Stimulated activated CD4-positive, alpha-beta T cell treated with anti-CD3 and anti-CD28 coated beads, Interleukin-4, amount 100 ng/mL, for 1 hour (primary cell): ENCODE data around the gene RHEB.
A peak's percentile ranks its signal among the peaks of the same experiment; 100 is the strongest.

Experiments used
- DNase-seq: peaks from one replicate; pipeline ENCODE4 v3.0.0-alpha.2; 2020

Gene RHEB

DNA sequence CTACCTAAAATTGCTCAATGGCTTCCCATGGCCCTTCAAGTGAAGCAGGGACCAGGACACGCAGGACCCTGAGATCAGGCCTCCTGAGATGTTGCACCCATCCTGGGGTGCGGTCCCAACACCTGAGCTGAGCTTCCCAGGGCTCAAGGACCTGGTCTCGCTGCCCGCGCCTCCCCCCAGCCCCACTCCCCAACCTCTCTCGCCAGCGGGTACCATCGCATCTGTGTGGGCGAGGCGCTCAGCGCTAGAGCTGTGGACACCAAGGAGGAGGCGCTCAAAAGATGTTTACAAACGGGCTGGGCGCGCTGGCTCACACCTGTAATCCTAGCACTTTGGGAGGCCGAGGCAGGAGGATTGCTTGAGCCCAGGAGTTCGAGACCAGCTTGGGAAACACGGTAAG is 72.4 kb downstream of the RHEB start:
- DNase-seq, result no peak

- no peak for DNase-seq
These were observed 73.3 kb downstream of the RHEB start for GRCh38 chr7:151446412-151446811.

GRCh38 chr7:151444632-151445031 is 75.1 kb downstream of the RHEB start:
- DNase-seq, result no peak

- DNase-seq, result no peak
These were observed 76.8 kb downstream of the RHEB start for GRCh38 chr7:151442776-151443496.

DNA sequence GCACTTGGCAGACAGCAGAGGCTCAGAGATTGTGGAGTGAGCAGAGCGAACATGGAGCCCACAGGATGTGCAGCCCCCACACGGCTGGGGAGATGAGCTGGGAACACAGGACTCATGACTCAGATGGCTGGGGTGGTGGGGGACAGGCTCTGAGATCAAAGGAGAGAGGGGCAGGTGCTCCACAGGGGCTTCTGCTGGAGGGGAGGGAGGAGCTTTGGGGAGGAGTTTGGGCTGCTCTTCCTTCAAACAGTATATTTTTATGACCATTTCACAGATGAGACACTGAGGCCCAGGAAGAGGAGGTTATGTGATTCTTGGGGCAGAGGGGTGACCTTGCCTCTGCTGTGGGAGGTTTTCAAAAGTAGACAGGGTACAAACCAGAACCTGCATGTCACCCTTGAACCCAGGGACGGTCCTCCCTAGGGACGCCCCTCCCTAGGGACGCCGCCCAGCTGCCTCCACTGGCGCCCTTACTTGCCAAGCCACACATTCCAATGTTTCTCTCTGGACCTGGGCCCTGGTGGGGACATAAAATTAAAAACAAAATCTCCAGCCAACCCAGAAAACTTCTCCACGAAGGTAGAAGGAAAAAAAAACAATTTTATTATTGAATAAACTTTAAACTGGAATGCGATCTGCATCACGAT is 78.8 kb downstream of the RHEB start:
- DNase-seq, result no peak

- DNase-seq, result peak; percentile 27
These were observed 79.6 kb downstream of the RHEB start, which contains the start of gene CRYGN for GRCh38 chr7:151439855-151440798. Gene CRYGN, minus strand, starts transcription at chr7:151440141. Its CDS starts 224 bp downstream, at chr7:151439917.

GRCh38 chr7:151438864-151439601 is 80.7 kb downstream of the RHEB start:
- DNase-seq, result no peak

GRCh38 chr7:151437866-151438516 is 81.7 kb downstream of the RHEB start:
- no peak for DNase-seq

GRCh38 chr7:151437159-151437553 is 82.5 kb downstream of the RHEB start:
- DNase-seq, result no peak

DNA sequence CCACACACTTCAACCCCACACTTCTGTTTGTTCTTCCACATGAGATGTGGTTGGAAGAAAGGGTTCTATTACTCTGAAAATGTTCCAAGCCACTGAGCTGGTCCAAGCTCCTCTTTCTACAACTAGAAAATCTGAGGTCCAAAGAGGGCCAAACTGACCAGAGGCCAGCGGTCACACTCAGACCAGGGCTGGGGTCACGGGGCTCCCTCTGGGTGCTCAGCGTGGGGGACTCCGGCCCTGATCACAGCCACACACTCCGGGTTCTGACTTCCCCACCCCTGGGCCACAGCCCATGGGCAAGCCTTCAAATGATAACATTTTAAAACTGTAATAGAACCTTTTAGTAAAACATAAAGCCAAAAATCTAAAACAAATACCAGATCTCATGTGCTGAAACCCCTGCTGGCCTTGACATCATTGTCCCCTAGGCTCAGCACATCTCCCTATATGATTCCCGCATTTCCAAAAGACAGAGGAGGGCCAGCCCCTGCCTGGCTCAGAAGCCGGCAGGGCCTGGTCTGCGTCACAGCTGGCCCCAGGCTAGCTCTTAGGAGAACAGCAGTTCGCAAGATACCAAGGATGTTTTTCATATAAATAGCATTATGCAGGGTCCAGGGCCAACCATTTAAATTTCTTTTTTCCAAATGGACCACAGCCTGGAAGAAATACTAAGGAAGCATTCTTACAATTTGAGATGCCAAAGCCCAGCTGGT is 83.1 kb downstream of the RHEB start:
- no peak for DNase-seq

GRCh38 chr7:151435971-151436370 is 83.7 kb downstream of the RHEB start:
- DNase-seq, result no peak

DNA sequence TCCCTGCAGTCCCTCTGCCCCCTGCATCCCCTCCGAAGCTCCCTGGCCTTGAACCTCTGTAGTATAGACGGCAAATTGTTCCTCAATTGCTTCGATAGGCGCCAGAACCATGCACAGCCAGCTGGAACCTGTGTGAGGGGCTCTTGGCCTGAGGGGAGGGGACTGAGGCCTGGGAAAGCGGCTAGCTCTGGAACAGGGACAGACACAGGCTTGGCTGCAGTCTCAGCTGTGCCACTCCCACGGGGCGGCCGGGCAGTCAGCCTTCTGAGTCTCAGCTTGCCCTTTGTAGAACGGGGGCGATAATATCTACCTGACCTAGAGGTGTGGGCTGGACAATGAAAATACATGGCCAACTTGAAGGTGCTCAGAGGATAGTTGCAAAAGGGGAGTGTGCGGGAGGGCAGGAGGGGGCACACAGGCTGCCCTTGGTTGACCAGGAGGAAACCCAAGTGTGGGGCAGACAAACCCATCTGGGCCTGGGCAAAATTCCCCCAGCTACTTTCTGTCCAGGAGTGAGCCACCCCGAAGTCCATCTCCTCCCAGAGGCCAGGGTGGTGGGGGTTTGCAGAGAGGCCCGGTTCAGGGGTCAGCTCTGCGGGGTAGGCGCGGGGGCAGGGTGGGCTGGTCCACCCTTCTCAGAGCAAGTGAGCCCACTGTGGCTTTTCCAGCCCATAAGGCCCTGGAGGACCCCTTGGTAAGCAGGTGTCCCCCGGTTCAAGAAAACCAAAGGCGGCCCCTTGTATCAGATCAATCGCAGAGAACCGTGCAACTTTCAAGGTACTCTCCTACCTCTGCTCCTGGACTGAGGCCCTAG is 84.4 kb downstream of the RHEB start:
- no peak for DNase-seq

DNA sequence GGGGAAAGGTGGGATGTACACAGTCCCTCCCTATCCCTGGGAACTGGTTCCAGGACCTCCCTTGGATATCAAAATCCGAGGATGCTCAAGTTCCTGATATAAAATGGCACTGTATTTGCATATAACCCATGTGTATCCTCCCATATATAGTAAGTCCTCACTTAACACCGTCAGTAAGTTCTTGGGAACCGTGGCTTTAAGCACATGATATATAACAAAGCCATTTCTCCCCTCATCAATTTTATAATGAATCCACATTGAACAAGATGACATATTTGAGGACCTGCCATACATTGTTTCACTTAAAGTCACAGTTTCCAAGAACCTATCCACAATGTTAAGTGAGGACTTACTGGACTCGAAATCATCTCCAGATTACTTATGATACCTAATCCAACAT is 85.1 kb downstream of the RHEB start:
- no peak for DNase-seq

- DNase-seq, result no peak
These were observed 85.8 kb downstream of the RHEB start for GRCh38 chr7:151433721-151434400.

DNA sequence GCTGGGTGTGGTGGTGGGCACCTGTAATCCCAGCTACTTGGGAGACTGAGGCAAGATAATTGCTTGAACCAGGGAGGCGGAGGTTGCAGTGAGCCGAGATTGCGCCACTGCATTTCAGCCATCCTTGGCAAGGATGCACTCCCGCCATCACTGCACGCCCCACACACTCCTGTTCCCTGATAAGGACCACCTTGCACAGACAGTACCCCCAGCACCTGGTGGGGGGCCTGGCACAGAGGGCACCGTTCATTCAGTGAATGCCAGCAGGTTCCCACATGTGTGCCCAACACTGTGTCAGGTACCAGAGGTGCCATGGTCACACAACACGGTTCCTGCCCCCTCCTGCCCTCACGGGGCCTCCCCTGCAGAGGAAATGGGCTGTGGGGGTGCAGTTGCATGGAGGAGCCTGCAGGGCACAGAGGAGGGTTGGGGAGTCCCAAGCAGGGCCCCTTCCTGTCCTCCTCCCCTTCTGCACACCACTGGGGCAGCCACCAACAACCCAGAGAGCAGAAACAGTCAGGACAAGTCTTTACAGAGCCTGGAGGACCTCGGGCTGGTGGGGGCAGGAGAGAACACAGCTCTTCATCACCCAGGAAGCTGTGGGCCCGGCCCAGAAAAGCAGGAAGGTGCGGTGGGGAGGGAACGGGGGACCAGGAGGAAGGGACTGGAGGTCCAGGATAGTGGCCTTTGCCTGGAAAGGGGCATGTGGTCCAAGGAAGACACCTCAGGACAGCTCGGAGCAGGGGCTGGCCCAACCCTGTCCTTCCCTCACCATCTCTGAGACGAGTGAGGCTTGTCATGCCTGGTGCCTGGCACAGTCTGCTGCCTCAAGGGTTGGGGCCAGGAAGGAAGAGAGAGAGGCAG is 86.8 kb downstream of the RHEB start:
- peak; percentile 49 for DNase-seq

DNA sequence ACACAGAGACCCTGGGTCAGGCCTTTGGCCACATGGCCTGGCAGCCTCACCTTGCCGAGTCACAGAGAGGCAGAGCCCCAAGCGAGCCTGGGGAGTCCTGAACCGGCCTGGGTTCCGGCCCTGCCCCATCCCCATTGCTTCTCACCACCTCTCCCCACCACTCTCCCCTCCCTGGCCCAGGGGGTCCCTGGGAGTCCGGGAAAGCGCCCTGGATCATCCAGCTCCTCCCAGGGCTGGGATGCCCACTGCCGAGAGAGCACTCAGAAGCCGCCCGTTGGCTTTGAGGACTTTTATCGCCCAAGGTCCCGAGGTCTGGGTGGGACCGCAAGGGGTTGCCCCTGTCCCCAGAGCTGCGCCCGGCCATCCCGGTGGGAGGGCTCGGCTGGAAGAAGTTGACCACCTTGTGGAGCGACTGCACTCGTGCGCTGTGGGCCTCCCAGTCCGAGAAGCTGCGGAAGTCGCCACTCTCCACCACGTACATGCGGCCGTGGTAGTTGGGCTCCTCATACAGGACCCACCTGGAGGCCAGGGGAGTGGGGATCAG is 87.9 kb downstream of the RHEB start:
- no peak for DNase-seq

DNA sequence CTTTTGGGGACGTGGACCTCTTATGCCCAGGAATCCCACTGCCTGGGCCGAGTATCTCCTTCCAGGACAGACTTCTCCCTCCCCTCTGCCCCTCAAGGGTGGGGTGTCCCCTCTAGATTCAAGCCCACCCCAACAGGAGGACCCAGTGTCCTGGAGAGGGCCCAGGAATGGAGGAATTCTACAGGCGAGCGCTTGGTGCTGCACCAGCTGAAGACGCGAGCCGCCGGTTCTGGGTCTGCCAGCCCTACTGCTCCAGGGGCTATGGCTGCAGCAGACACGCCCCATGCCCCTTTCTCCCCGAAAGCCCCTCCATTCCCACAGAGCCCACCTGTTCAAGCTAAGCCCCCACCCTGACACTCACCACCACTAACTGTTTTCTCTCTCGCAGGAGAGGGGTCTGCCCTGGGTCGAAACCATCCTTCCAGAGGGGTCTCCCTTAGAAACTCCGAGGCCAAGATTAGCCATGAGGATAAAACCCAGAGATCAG is 88.4 kb downstream of the RHEB start:
- no peak for DNase-seq

- no peak for DNase-seq
These were observed 89.1 kb downstream of the RHEB start for GRCh38 chr7:151430391-151431205.
